Ectodermal cell (in vitro differentiated cells): ENCODE results near the gene ARHGEF5.

Experiments used
- H3K27ac ChIP-seq: 2 replicates; pipeline ENCODE4 v1.7.0; 2013; ENCODE audit warnings: mild to moderate bottlenecking, low read depth, low read length; ENCODE audit not compliant: insufficient read depth, poor library complexity, severe bottlenecking
- H3K27me3 ChIP-seq: 2 replicates; pipeline ENCODE4 v1.7.0; 2013; ENCODE audit warnings: mild to moderate bottlenecking, low read length; ENCODE audit not compliant: insufficient read depth, control insufficient read depth, poor library complexity, severe bottlenecking
- H3K36me3 ChIP-seq: one replicate; pipeline ENCODE4 v1.7.0; 2013; ENCODE audit warnings: low read length; ENCODE audit not compliant: control insufficient read depth, insufficient read depth
- H3K4me1 ChIP-seq: one replicate; pipeline ENCODE4 v1.7.0; 2013; ENCODE audit warnings: low read length; ENCODE audit not compliant: control insufficient read depth, insufficient read depth
- H3K4me3 ChIP-seq: 2 replicates; pipeline ENCODE4 v1.7.0; 2013; ENCODE audit warnings: low read depth, low read length, control low read depth; ENCODE audit not compliant: insufficient read depth
- H3K9me3 ChIP-seq: 2 replicates; pipeline ENCODE4 v1.7.0; 2013; ENCODE audit warnings: mild to moderate bottlenecking, low read length, moderate library complexity; ENCODE audit not compliant: control insufficient read depth
- WGBS, 2 experiments: methylation state at CpG; one replicate each; pipeline ENCODE4 v1.1.7; 2013; ENCODE audit warnings: missing lambda C conversion rate in 2 of 2; 5-methylcytosine and 5-hydroxymethylcytosine counted together

The ARHGEF5 gene

DNA sequence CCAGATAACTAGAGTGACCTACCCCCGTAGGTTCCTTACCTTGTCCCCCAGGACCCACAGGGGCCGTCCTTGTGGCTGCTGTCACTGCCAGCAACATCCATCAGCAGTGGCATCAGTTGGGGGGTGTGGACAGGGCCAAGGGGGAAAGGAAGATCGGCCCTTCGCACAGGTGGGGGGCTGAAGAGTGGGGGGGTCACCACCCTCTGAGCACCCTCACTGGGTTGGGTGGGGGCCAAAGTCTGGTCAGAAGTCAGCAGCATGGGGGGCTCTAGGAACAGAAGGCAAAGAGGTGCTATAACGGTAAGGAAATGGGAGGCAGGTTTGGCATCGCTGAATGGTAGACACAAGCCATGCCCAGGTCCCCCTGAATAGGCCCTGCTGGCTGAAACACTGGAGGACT lies 43.7 kb downstream of the ARHGEF5 start:
- Histone ChIP-seq H3K27me3 (no peaks in the 10 kb centered on the region), H3K27ac (no peak overlapping the region), H3K9me3 (no peaks in the 10 kb centered on the region), H3K36me3 (no peaks in the 10 kb centered on the region), H3K4me3 (no peak overlapping the region), H3K4me1 (no peaks in the 10 kb centered on the region)
- 87 to 89% methylated on average over 6 of the region's 6 CpGs for WGBS, 2 experiments

DNA sequence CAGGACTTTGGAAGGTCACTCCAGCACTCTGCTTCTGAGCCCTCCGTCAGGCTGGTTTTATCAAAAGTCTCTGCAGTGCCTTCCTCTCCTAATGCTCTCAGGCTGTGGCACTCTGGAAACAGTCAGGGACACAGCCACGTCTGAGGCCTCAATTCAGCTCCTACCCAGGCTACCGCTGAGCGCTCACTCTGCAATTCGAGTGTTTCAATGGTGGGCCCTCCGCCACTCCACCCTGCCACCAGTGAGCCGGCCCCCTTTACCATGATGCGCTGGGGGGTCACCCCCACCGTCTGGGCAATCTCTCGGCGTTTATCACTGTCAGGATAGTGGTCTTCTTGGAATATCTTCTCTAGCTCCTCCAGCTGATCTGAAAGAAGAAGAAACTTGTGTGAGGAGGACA lies 44.7 kb downstream of the ARHGEF5 start:
- no peaks in the 10 kb centered on the region for H3K9me3 ChIP-seq
- 89 to 92% methylated on average over 11 of the region's 11 CpGs for WGBS, 2 experiments
- H3K4me3 ChIP-seq, result no peak overlapping the region
- H3K27ac ChIP-seq, result no peak overlapping the region
- no peaks in the 10 kb centered on the region for H3K36me3 ChIP-seq
- H3K27me3 ChIP-seq, result no peaks in the 10 kb centered on the region
- no peaks in the 10 kb centered on the region for H3K4me1 ChIP-seq

DNA sequence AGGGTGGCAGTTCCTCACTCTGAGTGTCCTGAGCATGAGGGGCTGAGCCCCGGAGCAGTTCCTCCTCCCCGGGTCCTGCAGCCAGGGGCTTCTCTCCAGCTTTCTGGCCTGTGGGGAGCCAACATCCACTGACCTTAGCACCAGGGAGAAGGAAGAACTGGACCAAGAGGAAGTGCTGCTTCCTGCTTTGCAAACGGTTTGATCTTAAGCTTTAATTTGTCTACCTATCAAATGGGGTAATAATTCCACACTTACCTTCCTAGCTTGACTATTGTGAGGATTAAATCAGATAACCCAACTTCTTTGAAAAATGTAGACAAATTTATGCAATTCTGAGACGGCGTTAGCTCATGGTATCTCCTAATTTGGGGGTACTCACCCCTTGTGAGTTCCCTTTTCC lies 46.3 kb downstream of the ARHGEF5 start:
- Histone ChIP-seq H3K36me3 (no peaks in the 10 kb centered on the region), H3K27ac (no peak overlapping the region), H3K9me3 (no peaks in the 10 kb centered on the region), H3K4me1 (no peaks in the 10 kb centered on the region), H3K27me3 (no peaks in the 10 kb centered on the region), H3K4me3 (no peak overlapping the region)
- 83 to 88% methylated on average over 5 of the region's 5 CpGs for WGBS, 2 experiments

DNA sequence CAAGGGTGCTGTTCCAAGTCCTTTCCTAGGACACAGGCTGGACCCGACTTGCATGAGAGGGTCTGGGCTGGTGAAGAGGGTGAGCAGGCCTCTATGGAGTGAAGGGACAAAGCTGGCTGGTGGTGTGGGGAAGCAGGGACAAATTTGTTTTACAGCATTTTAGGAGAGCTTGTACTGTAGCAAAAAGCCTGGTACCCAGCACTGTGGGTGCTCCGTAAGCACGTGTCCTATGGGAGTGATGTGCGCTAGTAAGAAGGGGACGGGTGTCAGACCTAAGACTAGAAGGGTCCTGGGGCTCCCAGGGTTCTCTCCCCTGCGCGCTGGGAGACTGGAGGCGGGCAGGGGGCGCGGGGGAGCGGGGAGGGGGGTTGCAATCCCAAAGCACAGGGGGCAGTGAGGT lies 47.9 kb downstream of the ARHGEF5 start:
- Histone ChIP-seq H3K4me3 (no peak overlapping the region), H3K27me3 (no peaks in the 10 kb centered on the region), H3K4me1 (no peaks in the 10 kb centered on the region), H3K36me3 (no peaks in the 10 kb centered on the region), H3K9me3 (no peaks in the 10 kb centered on the region), H3K27ac (no peak overlapping the region)
- WGBS, 2 experiments, result 93 to 96% methylated on average over 11 of the region's 11 CpGs

DNA sequence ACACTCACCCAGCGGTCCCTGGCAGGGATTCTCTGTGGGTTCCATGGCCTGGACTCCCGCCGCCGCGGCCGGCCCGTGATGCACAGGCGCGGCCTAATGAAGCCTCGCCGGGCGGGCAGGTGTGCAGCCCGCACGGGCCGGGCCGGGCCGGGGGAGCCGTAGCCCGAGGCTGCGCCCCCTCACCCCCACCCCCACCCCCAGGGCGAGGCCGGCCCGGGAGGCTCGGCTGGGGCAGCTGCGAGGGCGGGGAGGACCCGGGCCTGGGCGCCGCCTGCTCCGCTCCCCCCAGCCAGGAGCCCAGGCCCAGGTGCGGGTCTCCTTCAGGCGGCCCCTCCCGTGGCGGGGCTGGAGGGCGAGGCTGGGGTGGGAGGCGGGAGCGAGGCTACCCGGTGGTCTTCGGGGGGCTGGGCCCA lies 48.5 kb downstream of the ARHGEF5 start, which contains the start of gene NOBOX:
TSS of gene NOBOX (minus strand) at position 45 of the 413 bp plus-strand sequence.
- no peaks in the 10 kb centered on the region for H3K4me1 ChIP-seq
- no peaks in the 10 kb centered on the region for H3K36me3 ChIP-seq
- H3K9me3 ChIP-seq, result no peaks in the 10 kb centered on the region
- H3K27me3 ChIP-seq, result no peaks in the 10 kb centered on the region
- H3K27ac ChIP-seq, result no peak within 1 kb of the TSS
- no peak within 1 kb of the TSS for H3K4me3 ChIP-seq
- WGBS, 2 experiments, result 95% methylated on average over 38 to 39 of the region's 39 CpGs

DNA sequence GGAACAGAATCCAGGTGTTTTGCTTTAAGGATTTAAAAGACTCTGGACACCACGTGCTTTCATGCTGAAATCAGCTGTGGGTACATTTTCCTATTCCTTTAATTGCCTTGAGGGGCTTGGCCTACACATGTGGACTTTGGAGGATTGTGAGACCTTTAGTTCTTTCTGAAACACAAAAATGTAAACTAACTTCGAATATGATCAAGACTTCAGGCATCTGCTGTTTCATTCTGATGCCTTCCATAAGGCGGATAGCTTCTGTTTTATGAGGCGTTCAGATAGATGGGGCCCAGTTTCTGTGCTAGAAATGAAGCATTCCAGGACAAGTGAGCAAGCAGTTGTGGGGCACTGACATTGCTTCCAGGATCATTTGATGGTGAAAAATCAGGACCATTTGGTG lies 49.7 kb downstream of the ARHGEF5 start:
- no peaks in the 10 kb centered on the region for H3K36me3 ChIP-seq
- 92 to 95% methylated on average over 4 of the region's 4 CpGs for WGBS, 2 experiments
- no peaks in the 10 kb centered on the region for H3K27me3 ChIP-seq
- no peaks in the 10 kb centered on the region for H3K9me3 ChIP-seq
- no peak overlapping the region for H3K27ac ChIP-seq
- H3K4me3 ChIP-seq, result no peak overlapping the region
- no peaks in the 10 kb centered on the region for H3K4me1 ChIP-seq

DNA sequence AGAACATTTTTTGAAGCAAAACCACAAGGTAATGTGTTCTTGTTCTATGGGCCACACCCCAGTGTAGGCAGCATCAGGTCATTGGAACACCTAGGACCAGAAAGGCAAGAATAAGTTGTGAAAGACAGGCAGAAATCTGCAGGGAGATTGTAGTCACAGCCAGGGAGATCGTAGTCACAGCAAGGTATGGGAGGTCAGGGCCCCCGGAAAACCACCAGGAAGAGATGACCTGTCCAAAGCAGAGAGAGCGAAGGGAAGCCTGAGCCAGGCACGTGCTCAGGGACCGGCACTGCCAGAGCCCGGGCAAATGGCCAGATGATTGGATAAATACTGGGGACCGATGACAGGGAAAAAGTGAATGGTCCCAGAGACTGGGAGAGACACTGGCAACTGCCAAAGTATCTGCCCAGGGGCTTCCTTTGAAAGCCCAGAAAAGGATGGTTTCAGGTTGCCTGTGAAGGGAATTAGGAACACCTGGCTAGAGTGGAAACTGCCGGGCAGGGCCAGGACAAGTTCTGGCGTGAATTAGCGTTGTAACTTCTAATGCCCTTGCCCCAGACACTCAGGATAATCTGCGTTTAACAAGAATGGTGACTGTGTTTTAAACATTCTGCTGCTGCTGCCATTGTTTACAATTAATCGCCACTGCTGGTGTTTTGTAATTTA lies 52.2 kb downstream of the ARHGEF5 start:
- Histone ChIP-seq H3K36me3 (no peaks in the 10 kb centered on the region), H3K27ac (no peak overlapping the region), H3K4me1 (no peaks in the 10 kb centered on the region), H3K4me3 (no peak overlapping the region), H3K27me3 (no peaks in the 10 kb centered on the region), H3K9me3 (no peaks in the 10 kb centered on the region)
- WGBS, 2 experiments, result 86 to 90% methylated on average over 12 of the region's 12 CpGs

DNA sequence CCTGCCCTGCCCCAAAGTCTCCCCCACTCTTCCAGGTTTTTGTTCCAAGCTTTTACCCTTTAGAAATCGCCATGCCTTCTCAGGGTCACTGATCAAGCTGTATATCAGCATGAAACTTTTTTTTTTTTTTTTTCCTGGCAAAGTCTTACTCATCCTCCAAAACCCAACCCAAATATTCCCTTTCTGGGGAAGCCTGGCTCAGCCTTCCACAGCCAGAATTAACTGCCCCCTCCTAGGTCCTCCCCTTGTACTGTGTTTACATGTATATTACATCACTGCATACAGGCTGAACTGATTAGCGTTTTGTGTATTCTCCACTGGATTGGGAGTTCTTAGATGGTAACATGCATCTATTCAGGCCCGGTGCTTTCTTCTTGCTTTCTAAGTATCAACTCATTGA lies 52.9 kb downstream of the ARHGEF5 start:
- 92 to 96% methylated on average over 3 of the region's 3 CpGs for WGBS, 2 experiments
- no peak overlapping the region for H3K27ac ChIP-seq
- no peak overlapping the region for H3K4me3 ChIP-seq
- H3K36me3 ChIP-seq, result no peaks in the 10 kb centered on the region
- no peaks in the 10 kb centered on the region for H3K27me3 ChIP-seq
- H3K9me3 ChIP-seq, result no peaks in the 10 kb centered on the region
- no peaks in the 10 kb centered on the region for H3K4me1 ChIP-seq

DNA sequence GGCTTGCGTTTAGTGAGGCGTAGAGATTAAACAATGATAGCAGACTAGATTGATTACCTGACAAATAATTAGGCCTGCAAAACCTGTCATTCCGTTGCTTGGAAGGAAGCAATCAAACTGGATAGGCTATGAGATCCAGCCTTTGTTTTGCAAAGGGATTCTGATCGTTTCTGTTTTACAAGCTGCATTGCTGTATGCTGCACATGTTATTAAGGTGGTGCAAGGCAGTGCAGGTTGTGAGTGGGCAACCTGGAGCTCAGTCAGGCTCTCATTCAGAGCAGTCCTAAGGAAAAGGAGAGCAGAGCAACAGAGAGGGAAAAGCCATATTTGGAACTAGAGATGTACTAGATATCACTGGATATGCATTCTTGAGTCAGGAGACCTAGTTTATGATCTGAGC lies 55.2 kb downstream of the ARHGEF5 start:
- H3K27me3 ChIP-seq, result no peaks in the 10 kb centered on the region
- no peak overlapping the region for H3K27ac ChIP-seq
- 87 to 91% methylated on average over 4 of the region's 4 CpGs for WGBS, 2 experiments
- H3K9me3 ChIP-seq, result no peaks in the 10 kb centered on the region
- no peaks in the 10 kb centered on the region for H3K4me1 ChIP-seq
- no peaks in the 10 kb centered on the region for H3K36me3 ChIP-seq
- H3K4me3 ChIP-seq, result no peak overlapping the region

DNA sequence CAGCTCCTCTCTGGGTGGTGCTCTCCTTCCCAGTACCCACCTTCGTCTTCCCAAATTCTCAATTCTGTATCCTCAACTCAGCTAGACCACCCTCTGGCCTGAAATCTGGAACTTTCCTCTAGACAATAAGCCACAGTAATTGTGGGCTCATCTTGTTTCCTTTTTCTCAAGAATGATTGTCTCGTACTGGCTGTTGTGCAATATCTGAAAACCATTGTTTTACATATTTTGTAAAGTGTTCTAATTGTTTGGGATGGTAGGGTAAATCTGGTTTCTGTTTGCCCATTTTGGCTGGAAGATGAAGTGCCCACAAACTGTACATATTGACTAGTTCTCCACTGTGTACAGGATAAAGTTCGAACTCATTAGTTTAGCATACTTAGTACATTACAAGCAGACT lies 59.6 kb downstream of the ARHGEF5 start:
- no peaks in the 10 kb centered on the region for H3K9me3 ChIP-seq
- WGBS, 2 experiments, result 43 to 59% methylated on average over 2 to 3 of the region's 3 CpGs
- no peak overlapping the region for H3K4me3 ChIP-seq
- H3K27ac ChIP-seq, result no peak overlapping the region
- H3K27me3 ChIP-seq, result no peaks in the 10 kb centered on the region
- no peaks in the 10 kb centered on the region for H3K36me3 ChIP-seq
- no peaks in the 10 kb centered on the region for H3K4me1 ChIP-seq

DNA sequence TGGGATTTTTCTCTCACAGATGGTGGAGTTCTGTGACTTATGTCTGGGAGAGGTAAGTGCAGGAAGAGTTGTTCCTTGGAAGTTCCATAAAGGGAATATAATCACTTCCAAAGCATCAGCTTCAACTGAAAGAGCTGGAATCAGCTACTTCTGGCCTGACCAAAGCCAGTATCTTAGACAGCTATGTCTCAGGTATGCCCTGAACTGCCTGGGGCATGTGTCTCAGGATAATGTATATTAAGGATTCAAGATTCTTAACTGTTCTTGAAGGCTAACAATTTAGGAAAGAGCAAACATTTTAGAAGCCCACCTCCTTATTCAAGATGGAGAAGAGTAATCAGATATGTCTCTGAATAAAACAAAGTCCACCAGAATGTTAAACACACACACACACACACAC lies 60.7 kb downstream of the ARHGEF5 start:
- H3K36me3 ChIP-seq, result no peaks in the 10 kb centered on the region
- no peak overlapping the region for H3K4me3 ChIP-seq
- H3K27ac ChIP-seq, result no peak overlapping the region
- no peaks in the 10 kb centered on the region for H3K4me1 ChIP-seq
- H3K9me3 ChIP-seq, result no peaks in the 10 kb centered on the region
- no peaks in the 10 kb centered on the region for H3K27me3 ChIP-seq
